HG02763 (cell line): Measurements from ENCODE around the gene RIPOR1.

Source experiments
- ATAC-seq: cut with Tn5 transposase; IDR thresholded peaks from one replicate; pipeline ENCODE4 v1.9.1; 2021; ENCODE audit warnings: mild to moderate bottlenecking, moderate library complexity; ENCODE audit not compliant: unreplicated experiment

Gene RIPOR1

DNA sequence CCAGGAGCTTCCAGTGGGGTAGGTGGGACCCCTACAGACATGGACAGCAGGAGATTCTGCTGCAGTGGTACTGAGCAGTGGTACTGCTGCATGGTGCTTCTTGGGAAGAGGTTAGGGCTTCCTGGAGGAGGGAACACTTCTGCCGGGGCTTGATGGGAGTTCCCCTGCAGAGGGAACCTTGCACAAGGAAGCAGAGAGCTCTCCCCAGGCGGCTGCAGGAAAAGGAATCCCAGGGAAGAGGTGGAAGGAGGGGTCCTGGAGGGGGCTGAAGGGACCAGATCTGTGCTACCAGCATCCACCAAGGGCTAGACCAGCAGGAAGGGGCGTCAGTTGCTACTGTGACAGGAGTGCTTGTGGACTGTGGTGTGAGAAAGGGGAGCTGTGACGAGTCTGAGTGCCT, 10.6 kb downstream of the RIPOR1 start:
- ATAC-seq, result no peak

DNA sequence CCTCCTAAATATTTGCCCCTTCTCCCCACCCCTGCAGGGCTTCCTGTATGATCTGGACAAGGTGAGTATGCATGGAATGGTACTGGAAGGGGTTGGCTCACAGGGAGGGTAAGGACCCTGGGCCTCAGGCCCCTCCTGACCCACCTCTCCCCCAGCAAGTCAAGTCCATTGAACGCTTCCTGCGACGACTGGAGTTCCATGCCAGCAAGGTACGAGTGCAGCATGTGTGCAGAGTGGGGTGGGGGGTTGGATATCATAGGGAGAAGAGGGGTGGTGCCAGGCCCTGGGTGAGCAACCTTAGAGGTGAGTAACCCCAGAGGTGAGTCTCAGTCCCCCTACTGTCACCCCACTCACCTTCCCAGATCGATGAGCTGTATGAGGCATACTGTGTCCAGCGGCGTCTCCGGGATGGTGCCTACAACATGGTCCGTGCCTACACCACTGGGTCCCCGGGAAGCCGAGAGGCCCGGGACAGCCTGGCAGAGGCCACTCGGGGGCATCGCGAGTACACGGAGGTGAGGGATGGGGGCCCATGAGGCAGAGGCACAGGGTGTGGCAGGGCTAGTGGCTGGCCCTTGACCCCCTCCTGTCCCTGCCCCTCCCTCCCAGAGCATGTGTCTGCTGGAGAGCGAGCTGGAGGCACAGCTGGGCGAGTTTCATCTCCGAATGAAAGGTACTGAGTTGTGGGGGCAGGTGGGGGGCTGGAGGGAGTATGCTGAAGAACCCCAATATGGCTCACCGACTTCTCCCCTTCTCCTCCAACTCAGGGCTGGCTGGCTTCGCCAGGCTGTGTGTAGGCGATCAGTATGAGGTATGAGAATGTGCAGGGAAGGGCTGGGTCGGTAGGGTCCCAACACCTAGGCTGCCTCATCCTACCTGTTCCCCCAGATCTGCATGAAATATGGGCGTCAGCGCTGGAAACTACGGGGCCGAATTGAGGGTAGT, 11.3 kb downstream of the RIPOR1 start:
- ATAC-seq, result no peak

DNA sequence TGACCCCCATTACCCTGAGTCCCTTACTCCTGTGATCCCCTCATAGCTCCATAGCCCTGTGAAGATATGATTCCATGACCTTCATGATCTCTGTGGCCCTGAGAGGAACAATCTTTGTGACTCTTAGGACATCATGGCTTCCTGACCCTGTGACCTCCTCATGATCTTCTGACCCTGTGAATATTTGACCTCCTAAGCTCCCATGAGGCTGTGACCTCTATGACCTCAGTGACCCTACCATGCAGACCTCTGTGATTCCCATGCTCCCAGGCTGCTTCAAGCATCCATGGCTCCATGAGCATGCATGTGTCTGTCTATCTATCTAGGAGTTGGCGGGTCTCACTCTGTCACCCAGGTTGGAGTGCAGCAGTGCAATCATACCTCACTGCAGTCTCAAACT, 12.1 kb downstream of the RIPOR1 start:
- ATAC-seq, result no peak

- no peak for ATAC-seq
Measured at GRCh38 chr16:67541391-67542263, 13.0 kb downstream of the RIPOR1 start.

DNA sequence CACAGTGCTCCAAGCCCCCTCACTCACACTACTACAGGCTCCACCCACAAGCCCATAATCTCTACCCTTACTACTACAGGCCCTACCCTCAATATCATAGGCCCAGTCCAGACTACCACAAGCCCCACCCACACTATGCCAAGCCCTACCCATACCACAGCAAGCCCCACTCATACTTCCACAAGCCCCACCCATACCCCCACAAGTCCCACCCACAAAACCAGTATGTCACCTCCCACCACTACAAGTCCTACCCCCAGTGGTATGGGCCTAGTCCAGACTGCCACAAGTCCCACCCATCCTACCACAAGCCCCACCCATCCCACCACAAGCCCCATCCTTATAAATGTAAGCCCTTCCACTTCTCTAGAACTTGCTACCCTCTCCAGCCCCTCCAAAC, 13.8 kb downstream of the RIPOR1 start:
- ATAC-seq, result no peak

DNA sequence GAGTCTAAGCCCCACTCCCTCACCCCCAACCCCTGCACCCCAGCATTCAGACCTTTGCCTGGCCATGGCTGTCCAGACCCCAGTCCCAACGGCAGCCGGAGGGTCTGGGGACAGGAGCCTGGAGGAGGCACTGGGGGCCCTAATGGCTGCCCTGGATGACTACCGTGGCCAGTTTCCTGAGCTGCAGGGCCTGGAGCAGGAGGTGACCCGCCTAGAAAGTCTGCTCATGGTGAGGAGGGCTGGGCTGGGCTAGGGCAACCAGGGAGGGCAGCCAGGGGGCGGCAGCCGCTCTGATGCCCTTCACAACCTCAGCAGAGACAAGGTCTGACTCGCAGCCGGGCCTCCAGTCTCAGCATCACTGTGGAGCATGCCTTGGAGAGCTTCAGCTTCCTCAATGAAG, 14.4 kb downstream of the RIPOR1 start:
- ATAC-seq, result no peak

DNA sequence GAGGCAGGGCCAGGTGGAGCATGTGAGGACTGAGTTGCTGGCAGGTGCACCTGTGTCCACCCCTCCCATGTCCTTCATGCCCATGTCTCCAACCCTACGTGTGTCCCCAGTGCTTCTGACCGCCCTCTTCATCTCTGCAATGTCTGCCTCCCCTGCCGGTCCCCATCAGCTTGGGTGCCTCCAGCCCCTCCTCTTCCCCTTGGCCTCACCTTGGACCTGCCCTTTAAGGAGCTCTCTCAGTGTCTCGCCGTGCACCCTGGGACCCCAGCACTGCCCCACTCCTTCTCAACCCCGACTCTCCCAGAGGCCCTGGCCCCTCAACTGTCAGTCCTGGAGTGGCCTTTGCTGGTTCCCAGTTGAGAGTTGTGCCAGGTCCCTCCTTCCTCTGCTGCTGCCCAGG, 15.0 kb downstream of the RIPOR1 start:
- ATAC-seq, result no peak

GRCh38 chr16:67544329-67544841, 15.8 kb downstream of the RIPOR1 start:
- no peak for ATAC-seq

DNA sequence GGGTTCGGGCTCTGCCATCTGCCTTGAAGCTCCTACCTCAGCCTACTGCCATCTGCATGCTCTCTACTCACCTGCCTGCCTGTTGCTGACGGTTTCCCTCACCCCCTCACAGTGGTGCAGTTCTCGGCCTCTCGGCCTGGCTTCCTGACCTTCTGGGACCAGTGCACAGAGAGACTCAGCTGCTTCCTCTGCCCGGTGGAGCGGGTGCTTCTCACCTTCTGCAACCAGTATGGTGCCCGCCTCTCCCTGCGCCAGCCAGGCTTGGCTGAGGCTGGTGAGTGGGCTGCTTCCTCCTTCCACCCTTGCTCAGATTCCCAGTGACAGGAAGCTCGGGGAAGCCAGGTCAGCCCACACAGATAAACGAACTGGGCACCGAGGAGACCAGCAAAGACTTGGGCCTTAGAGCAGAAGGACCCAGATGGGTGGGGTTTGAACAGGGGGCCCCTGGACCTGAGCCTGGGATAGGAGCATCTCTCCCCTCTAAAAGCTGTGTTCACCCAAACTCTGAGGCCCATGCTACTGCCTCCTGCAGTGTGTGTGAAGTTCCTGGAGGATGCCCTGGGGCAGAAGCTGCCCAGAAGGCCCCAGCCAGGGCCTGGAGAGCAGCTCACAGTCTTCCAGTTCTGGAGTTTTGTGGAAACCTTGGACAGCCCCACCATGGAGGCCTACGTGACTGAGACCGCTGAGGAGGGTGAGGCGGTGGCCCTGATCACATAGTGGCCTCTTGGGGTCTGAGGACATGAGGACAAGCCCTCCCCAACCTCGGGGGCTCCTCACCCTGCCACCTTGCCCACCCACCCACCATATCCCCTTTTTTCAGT, 16.4 kb downstream of the RIPOR1 start:
- ATAC-seq, result no peak

DNA sequence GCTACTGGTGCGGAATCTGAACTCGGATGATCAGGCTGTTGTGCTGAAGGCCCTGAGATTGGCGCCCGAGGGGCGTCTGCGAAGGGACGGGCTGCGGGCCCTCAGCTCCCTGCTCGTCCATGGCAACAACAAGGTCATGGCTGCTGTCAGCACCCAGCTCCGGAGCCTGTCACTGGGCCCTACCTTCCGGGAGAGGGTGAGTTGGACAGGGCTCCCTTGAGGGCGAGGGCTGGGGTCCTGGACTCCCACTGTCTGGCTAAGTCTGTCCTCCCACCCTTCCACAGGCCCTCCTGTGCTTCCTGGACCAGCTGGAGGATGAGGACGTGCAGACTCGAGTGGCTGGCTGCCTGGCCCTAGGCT, 17.0 kb downstream of the RIPOR1 start:
- ATAC-seq, result no peak

DNA sequence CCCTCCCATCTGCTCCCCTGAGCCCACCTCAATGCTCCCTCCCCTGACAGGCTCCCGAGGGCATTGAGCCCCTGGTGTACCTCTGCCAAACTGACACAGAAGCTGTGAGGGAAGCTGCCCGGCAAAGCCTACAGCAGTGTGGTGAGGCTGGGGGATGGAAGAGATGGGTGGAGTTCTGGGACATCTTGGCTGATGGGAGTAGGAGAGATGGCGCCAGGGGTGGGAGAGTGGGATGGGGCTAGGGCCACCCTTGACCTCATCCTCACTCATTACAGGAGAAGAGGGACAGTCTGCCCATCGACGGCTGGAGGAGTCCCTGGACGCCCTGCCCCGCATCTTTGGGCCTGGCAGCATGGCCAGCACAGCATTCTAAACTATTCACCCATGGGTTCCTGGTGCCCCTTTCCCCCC, 17.5 kb downstream of the RIPOR1 start:
- ATAC-seq, result no peak

GRCh38 chr16:67546761-67547422, 18.3 kb downstream of the RIPOR1 start:
- ATAC-seq, result no peak

DNA sequence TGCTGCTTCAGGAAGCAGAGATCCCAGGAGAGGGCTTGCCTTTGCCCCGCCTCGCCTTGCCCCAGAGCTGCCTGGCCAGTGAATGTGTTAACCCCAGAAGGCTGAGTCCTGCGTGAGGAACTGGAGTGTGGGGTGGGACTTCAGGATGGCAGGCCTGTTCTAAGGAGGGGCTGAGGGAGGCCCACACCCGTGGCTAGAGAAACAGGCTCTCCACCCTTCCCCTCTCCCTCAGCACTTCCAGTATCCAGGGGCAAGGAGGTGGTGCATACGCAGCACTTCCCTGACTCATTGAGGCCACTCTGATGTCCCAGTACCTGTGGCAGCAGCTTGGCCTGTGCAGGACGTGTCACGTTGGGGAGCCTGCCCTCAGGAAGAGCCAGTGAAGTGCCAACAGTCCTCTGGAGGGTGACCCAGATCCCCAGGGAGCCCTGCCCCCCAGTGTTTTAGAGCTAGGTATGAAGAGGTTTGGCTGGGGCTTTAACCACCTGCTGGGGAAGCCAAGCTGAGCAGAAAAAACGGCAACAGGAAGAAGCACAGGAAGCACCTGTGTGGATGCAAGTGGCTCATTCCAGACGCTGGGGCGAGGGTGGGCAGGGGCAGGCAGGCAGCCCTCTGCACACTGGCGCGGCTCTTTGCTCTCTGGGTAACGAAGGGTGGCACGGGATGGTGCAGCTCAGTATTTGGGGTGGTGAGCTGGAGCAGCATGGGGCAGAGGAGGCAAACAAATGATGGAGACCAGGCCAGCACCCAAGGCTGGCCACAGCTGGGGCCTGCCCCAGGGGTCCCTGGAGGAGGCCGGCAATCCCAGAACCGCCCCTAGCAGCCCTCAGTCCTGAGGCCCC, 19.0 kb downstream of the RIPOR1 start:
- peak; percentile 37 for ATAC-seq

DNA sequence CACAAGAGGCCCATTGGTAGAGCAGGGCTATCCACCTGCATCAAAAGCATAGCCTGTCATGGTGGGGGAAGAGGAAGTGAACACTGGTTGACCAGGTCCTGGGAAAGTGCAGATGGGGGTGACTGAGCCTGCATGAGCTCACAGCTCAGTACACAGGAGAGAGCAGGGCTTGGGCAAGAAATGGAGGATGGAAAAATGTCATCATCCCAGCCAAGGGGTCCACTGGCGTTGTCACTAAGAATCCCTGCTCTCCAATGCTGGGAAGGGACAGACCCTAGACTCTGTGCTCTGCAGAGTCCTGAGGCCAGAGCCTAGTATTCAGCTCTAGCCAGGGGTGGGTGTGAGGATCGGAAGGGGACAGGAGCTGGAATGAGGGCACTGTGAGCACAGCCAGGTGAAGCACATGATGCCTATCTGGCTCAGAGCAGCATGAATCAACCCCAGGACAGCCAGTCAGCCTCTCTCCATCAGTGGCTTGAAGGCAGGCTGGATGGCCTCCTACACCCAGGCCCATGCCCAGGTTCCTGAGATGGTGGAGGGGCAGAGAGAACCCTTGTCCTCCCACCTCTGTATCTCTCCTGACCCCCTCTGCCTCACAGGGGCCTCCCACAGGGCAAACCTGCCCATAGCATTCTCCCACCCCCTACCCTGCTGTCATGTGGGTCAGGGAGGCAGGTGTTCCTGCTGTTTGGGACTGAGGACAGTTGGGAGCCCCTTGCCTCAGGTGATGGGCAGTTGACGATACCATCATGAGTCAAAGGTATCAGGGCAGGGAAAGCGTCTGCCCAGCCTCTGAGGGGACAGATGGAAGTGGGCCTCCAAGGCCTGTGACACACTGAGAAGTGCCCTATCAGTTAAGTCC, 19.9 kb downstream of the RIPOR1 start:
- ATAC-seq, result peak; percentile 30

GRCh38 chr16:67549240-67549639, 20.6 kb downstream of the RIPOR1 start:
- ATAC-seq, result no peak

DNA sequence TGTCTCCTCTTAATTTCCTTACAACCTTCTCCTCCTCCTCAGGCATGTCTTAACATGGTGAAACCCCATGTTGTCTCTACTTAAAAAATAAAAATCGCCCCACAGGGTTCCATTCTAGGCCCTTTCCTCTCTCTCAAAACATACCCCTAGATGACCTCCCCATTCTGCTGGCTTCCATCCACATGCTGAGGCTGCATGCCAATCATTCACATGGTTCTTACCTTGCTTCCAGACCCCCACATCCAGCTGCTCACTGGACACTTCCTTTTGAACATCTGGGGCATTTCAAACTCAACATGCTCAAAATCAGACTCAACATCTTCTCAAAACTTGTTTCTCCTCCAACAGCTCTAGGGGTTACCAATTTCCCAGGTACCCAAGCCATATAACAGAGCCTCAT, 21.3 kb downstream of the RIPOR1 start:
- no peak for ATAC-seq

DNA sequence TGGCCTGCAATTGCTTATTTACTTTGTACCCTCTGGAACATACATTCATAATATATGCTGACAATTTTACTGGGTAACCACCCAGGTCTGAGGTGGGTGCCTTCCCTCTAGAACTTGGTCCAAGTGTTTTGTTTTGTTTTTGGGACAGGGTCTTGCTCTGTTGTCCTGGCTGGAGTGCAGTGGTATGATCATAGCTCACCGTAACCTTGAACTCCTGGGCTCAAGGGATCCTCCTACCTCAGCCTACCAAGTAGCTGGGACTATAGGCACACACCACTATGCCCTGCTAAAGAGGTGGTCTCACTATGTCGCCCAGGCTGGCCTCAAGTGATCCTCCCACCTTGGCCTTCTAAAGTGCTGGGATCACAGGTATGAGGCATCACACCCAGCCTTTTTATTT, 22.5 kb downstream of the RIPOR1 start:
- no peak for ATAC-seq

DNA sequence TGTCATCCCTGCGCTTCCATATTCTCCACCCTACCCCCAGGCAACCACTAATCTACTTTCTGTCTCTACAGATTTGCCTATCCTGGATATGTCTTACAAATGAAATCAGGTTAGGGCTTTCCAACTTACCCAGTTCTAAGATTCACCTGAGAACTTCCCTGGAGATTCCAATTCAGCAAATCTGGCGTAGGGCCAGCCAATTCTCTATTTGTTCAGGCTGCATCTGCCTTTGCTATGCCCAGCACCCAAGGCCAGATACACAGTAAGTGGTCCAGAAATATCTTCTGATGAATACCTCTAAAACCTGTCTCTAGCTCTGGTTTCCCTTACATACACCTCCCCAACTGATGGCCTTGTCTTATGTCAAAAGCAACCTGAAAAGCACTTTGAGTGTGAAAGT, 23.3 kb downstream of the RIPOR1 start:
- ATAC-seq, result no peak

GRCh38 chr16:67552476-67552875, 23.8 kb downstream of the RIPOR1 start:
- ATAC-seq, result no peak
